Peyer's patch (tissue), 4 donors: Measurements from ENCODE around the gene C2orf81.

Experiments used
- CTCF ChIP-seq, 6 experiments: fragments of 450-650 bp in 4 of 6; fragments of 200-600 bp in 2 of 6; sonication (generic) in 1 of 6; IDR thresholded peaks; one replicate each; pipeline ENCODE4 v1.5.1; 2017 to 2019; ENCODE audit warnings: antibody characterized with exemption in 6 of 6, mild to moderate bottlenecking in 3 of 6, moderate library complexity in 1 of 6
- POLR2A ChIP-seq, 2 donors: fragments of 450-650 bp; IDR thresholded peaks; one replicate each; pipeline ENCODE4 v1.5.1; 2017; ENCODE audit warnings: antibody characterized with exemption in 2 of 2, mild to moderate bottlenecking in 2 of 2, moderate library complexity in 2 of 2

- TF ChIP-seq CTCF (IDR thresholded peaks at IDR 0.05) = no peak
- TF ChIP-seq POLR2A (IDR thresholded peaks at IDR 0.05) = no peak
Measured at GRCh38 chr2:74401891-74402290, 19.5 kb downstream of the C2orf81 start.
